H1 (cell line): ENCODE results near the gene SCMH1. TPM values are rescaled to one million over a fixed set of nuclear protein-coding genes. Genes with fewer than 3 reads are reported as not detected.

ENCODE experiments used
- CTCF ChIA-PET: fragments of 300-600 bp; sonication (Branson Sonifier 250); formaldehyde crosslinking; loops from one replicate; lab custom pipeline; 2021; ENCODE audit not compliant: partially characterized antibody; lab: Charles Lee
- POLR2A ChIA-PET: fragments of 300-600 bp; sonication (Branson Sonifier 250); formaldehyde crosslinking; loops from one replicate; lab custom pipeline; 2021; ENCODE audit warnings: inconsistent platforms; ENCODE audit not compliant: partially characterized antibody; lab: Charles Lee
- DNase-seq, 2 experiments: peaks; one replicate each; pipeline versions ENCODE4 v3.0.0 to v3.0.0-alpha.2; 2010 to 2022; ENCODE audit warnings: low spot score in 2 of 2, low read depth in 1 of 2, mixed read lengths in 1 of 2
- FAIRE-seq: peaks from 2 replicates; lab custom pipeline; 2011; peaks lifted over from hg19 to GRCh38; lab: Jason Lieb, UNC
- H2AFZ ChIP-seq: 2 replicates; pipeline ENCODE4 v1.8.1; 2012; ENCODE audit warnings: low read length, inconsistent platforms
- H2AK5ac ChIP-seq: 2 replicates; pipeline ENCODE4 v1.6.1; 2013; ENCODE audit warnings: low read depth, low read length
- H2BK120ac ChIP-seq: replicated peaks from 2 replicates; pipeline ENCODE3; 2013; ENCODE audit warnings: low read depth, low read length, inconsistent platforms
- H2BK12ac ChIP-seq: 2 replicates; pipeline ENCODE4 v1.6.1; 2013; ENCODE audit warnings: low read depth, low read length
- H2BK15ac ChIP-seq: 2 replicates; pipeline ENCODE4 v1.6.1; 2013; ENCODE audit warnings: low read length
- H2BK20ac ChIP-seq: 2 replicates; pipeline ENCODE4 v1.6.1; 2013; ENCODE audit warnings: low read length
- H2BK5ac ChIP-seq: 2 replicates; pipeline ENCODE4 v1.6.1; 2013; ENCODE audit warnings: low read depth, low read length
- H3K14ac ChIP-seq: 2 replicates; pipeline ENCODE4 v1.6.1; 2013; ENCODE audit warnings: inconsistent platforms; ENCODE audit not compliant: insufficient read length
- H3K18ac ChIP-seq: 2 replicates; pipeline ENCODE4 v1.6.1; 2013; ENCODE audit warnings: low read length; ENCODE audit errors: extremely low read depth
- H3K23ac ChIP-seq: 2 replicates; pipeline ENCODE4 v1.6.1; 2013; ENCODE audit warnings: inconsistent platforms; ENCODE audit not compliant: insufficient read length
- H3K23me2 ChIP-seq: 2 replicates; pipeline ENCODE4 v1.6.1; 2013; ENCODE audit warnings: low read depth, low read length
- H3K27ac ChIP-seq: 2 replicates; pipeline ENCODE4 v1.6.1; 2011; ENCODE audit warnings: low read depth, low read length, inconsistent platforms
- H3K27me3 ChIP-seq, 4 experiments: replicated peaks in 1 of 4; 1 replicate in 1 of 4; 2 replicates in 3 of 4; pipeline versions ENCODE4 v1.6.1 to v1.8.1; 2011 to 2013; ENCODE audit warnings: low read length in 3 of 4, mild to moderate bottlenecking in 3 of 4, inconsistent platforms in 2 of 4, mixed read lengths in 2 of 4, moderate library complexity in 1 of 4; ENCODE audit not compliant: control insufficient read depth in 3 of 4, insufficient read depth in 3 of 4; ENCODE audit errors: extremely low read depth in 1 of 4
- H3K36me3 ChIP-seq, 4 experiments: 2 replicates each; pipeline versions ENCODE4 v1.6.1 to v1.8.1; 2011 to 2013; ENCODE audit warnings: mild to moderate bottlenecking in 4 of 4, low read length in 3 of 4, moderate library complexity in 2 of 4, control low read depth in 1 of 4, inconsistent platforms in 1 of 4; ENCODE audit not compliant: insufficient read depth in 4 of 4, control insufficient read depth in 2 of 4
- H3K4ac ChIP-seq: replicated peaks from 2 replicates; pipeline ENCODE3; 2013; ENCODE audit warnings: low read length, low read depth, mixed read lengths, inconsistent platforms; ENCODE audit not compliant: insufficient read length
- H3K4me1 ChIP-seq, 4 experiments: replicated peaks in 1 of 4; 1 replicate in 1 of 4; 2 replicates in 3 of 4; pipeline versions ENCODE4 v1.6.1 to v1.8.1; 2011 to 2013; ENCODE audit warnings: low read length in 3 of 4, inconsistent platforms in 2 of 4, mixed read lengths in 1 of 4; ENCODE audit not compliant: insufficient read depth in 4 of 4, control insufficient read depth in 3 of 4
- H3K4me2 ChIP-seq, 2 experiments: 2 replicates each; pipeline versions ENCODE4 v1.6.1 to v1.8.1; 2011 to 2013; ENCODE audit warnings: low read depth in 2 of 2, low read length in 2 of 2, control low read depth in 1 of 2, inconsistent platforms in 1 of 2, mild to moderate bottlenecking in 1 of 2; ENCODE audit not compliant: insufficient read depth in 1 of 2
- H3K4me3 ChIP-seq, 4 experiments: fragments of 200-600, 300-600 bp in 1 of 4; sonication (generic), shearing (Covaris generic), sonication (Bioruptor Twin) in 1 of 4; 2 replicates each; pipeline versions ENCODE4 v1.5.1 to v1.8.1; 2011 to 2016; ENCODE audit warnings: low read length in 4 of 4, low read depth in 3 of 4, control low read depth in 2 of 4, inconsistent platforms in 2 of 4, mild to moderate bottlenecking in 2 of 4, mixed read lengths in 1 of 4, moderate library complexity in 1 of 4; ENCODE audit not compliant: insufficient read depth in 2 of 4; ENCODE audit errors: extremely low read depth in 1 of 4
- H3K56ac ChIP-seq: replicated peaks from 2 replicates; pipeline ENCODE3; 2013; ENCODE audit warnings: low read depth, mild to moderate bottlenecking, mixed read lengths, low read length, inconsistent platforms; ENCODE audit not compliant: insufficient read length
- H3K79me1 ChIP-seq: 2 replicates; pipeline ENCODE4 v1.6.1; 2013; ENCODE audit warnings: low read depth, low read length, control low read depth
- H3K79me2 ChIP-seq, 2 experiments: 2 replicates each; pipeline versions ENCODE4 v1.6.1 to v1.8.1; 2012 to 2013; ENCODE audit warnings: low read length in 2 of 2, mild to moderate bottlenecking in 2 of 2, inconsistent platforms in 1 of 2; ENCODE audit not compliant: insufficient read depth in 2 of 2, control insufficient read depth in 1 of 2
- H3K9ac ChIP-seq, 4 experiments: replicated peaks in 1 of 4; 1 replicate in 1 of 4; 2 replicates in 3 of 4; pipeline versions ENCODE4 v1.6.1 to v1.8.1; 2011 to 2013; ENCODE audit warnings: low read depth in 3 of 4, low read length in 3 of 4, control low read depth in 2 of 4, mild to moderate bottlenecking in 2 of 4, moderate library complexity in 2 of 4, inconsistent platforms in 1 of 4; ENCODE audit errors: extremely low read depth in 1 of 4
- H3K9me3 ChIP-seq, 2 experiments: 2 replicates each; pipeline versions ENCODE4 v1.6.1 to v1.8.1; 2012 to 2013; ENCODE audit warnings: mild to moderate bottlenecking in 2 of 2, moderate library complexity in 2 of 2, control low read depth in 1 of 2, inconsistent platforms in 1 of 2, low read depth in 1 of 2, low read length in 1 of 2, mixed read lengths in 1 of 2; ENCODE audit not compliant: insufficient read depth in 2 of 2
- H4K20me1 ChIP-seq, 2 experiments: replicated peaks in 1 of 2; 2 replicates each; pipeline versions ENCODE3 to v1.8.1; 2011 to 2013; ENCODE audit warnings: inconsistent platforms in 2 of 2, low read length in 2 of 2, mild to moderate bottlenecking in 1 of 2; ENCODE audit not compliant: insufficient read depth in 2 of 2, control insufficient read depth in 1 of 2
- H4K5ac ChIP-seq: 2 replicates; pipeline ENCODE4 v1.6.1; 2013; ENCODE audit warnings: low read length, low read depth, mixed read lengths, inconsistent platforms; ENCODE audit not compliant: insufficient read length
- H4K8ac ChIP-seq: 2 replicates; pipeline ENCODE4 v1.8.0; 2013; ENCODE audit warnings: mild to moderate bottlenecking, moderate library complexity, low read length, inconsistent platforms; ENCODE audit not compliant: insufficient read depth; ENCODE audit errors: extremely low read depth
- H4K91ac ChIP-seq: replicated peaks from 2 replicates; pipeline ENCODE3; 2013; ENCODE audit warnings: low read length, mixed read lengths, inconsistent platforms; ENCODE audit not compliant: insufficient read length
- CEBPB ChIP-seq: IDR thresholded peaks from 2 replicates; pipeline ENCODE4 v1.6.1; 2012; ENCODE audit warnings: low read depth, low read length
- EGR1 ChIP-seq: IDR thresholded peaks from 2 replicates; pipeline ENCODE4 v1.6.1; 2011; ENCODE audit warnings: low read depth, low read length, borderline replicate concordance
- FOSL1 ChIP-seq: IDR thresholded peaks from 2 replicates; pipeline ENCODE4 v1.6.1; 2011; ENCODE audit warnings: mild to moderate bottlenecking, low read depth, low read length, moderate library complexity; ENCODE audit not compliant: insufficient read depth
- KDM4A ChIP-seq: IDR thresholded peaks from one replicate; pipeline ENCODE4 v1.7.1; 2012; ENCODE audit warnings: low read depth, mild to moderate bottlenecking, moderate library complexity, low read length, inconsistent platforms; ENCODE audit not compliant: severe bottlenecking
- PHF8 ChIP-seq: fragments of 200-600 bp; sonication (generic); conservative IDR thresholded peaks from 2 replicates; pipeline ENCODE4 v1.7.1; 2012; ENCODE audit warnings: low read depth, mild to moderate bottlenecking, inconsistent platforms, low read length, moderate library complexity
- SP4 ChIP-seq: IDR thresholded peaks from 2 replicates; pipeline ENCODE4 v1.6.1; 2012; ENCODE audit warnings: low read length, inconsistent platforms
- TAF7 ChIP-seq: optimal IDR thresholded peaks from 2 replicates; pipeline ENCODE3; 2011; ENCODE audit warnings: low read depth, mild to moderate bottlenecking, inconsistent platforms, low read length, moderate library complexity, borderline replicate concordance
- YY1 ChIP-seq: IDR thresholded peaks from 2 replicates; pipeline ENCODE4 v1.6.1; 2011; ENCODE audit warnings: low read depth, mild to moderate bottlenecking, low read length
- WGBS, 2 experiments: shearing (Covaris generic) in 1 of 2; methylation state at CpG; one replicate each; pipeline versions ENCODE4 v1.1.6 to v1.1.7; 2013 to 2015; ENCODE audit warnings: low lambda C conversion rate in 2 of 2, mixed read lengths in 2 of 2, inconsistent platforms in 1 of 2, low coverage in 1 of 2, missing lambda C conversion rate in 1 of 2; ENCODE audit not compliant: insufficient replicate concordance in 2 of 2, insufficient coverage in 1 of 2, insufficient read length in 1 of 2; ENCODE audit errors: extremely low coverage in 1 of 2, missing lambda C conversion rate in 1 of 2; 5-methylcytosine and 5-hydroxymethylcytosine counted together
- polyA plus RNA-seq, 7 experiments: library from polyadenylated mRNA; depleted of rRNA in 3 of 7; stranded (reverse) in 5 of 7; unstranded in 2 of 7; fragments of >200 nt in 5 of 7; fragments of 200-250 nt in 2 of 7; gene quantifications; 1 replicate in 5 of 7; 2 replicates in 1 of 7; 4 replicates in 1 of 7; pipeline versions ENCODE4 v1.2.1 to v1.2.3, GENCODE V29; 2011 to 2013; ENCODE audit warnings: missing spikeins in 2 of 7, mixed read lengths in 2 of 7
- total RNA-seq: library from RNA; stranded (reverse); fragmentation: NEBNext Ultra II Directional; extraction: Animal tissue kit (Norgen Biotek cat#: 25700); gene quantifications from 2 replicates; pipeline ENCODE4 v1.2.1, GENCODE V29; 2021
- TF ChIP-seq, protein P1 (sequence below), 3 experiments: IDR thresholded peaks; 1 replicate in 2 of 3; 2 replicates in 1 of 3; pipeline versions ENCODE4 v1.5.1 to v1.6.1; 2011; ENCODE audit warnings: low read length in 3 of 3, mild to moderate bottlenecking in 3 of 3, inconsistent platforms in 2 of 3, low read depth in 1 of 3, moderate library complexity in 1 of 3; ENCODE audit not compliant: insufficient read depth in 1 of 3; ENCODE audit errors: control extremely low read depth in 1 of 3

SCMH1 gene
- total and polyA plus RNA-seq, 2 of the 8 experiments (the other 6 are each of a cell fraction or from before 2014, with no cell fraction given), result 16.6 to 30.7 TPM

GRCh38 chr1:41243079-41243385 is 926 bp upstream of the SCMH1 start:
- no peak for FAIRE-seq
- H3K23me2 ChIP-seq, result peaks cover 7% of the 10 kb centered on the region; the same call in 1 of the 2 replicates
- 95% methylated on average over 3 of the region's 3 CpGs; no CpG with 5 or more reads in 1 of the 2 experiments for WGBS, 2 experiments
- no peak overlapping the region for H2AK5ac ChIP-seq
- no peak overlapping the region for H3K18ac ChIP-seq
- TF ChIP-seq PHF8, result no peak
- TF ChIP-seq YY1, result no peak
- TF ChIP-seq, protein P1, sequence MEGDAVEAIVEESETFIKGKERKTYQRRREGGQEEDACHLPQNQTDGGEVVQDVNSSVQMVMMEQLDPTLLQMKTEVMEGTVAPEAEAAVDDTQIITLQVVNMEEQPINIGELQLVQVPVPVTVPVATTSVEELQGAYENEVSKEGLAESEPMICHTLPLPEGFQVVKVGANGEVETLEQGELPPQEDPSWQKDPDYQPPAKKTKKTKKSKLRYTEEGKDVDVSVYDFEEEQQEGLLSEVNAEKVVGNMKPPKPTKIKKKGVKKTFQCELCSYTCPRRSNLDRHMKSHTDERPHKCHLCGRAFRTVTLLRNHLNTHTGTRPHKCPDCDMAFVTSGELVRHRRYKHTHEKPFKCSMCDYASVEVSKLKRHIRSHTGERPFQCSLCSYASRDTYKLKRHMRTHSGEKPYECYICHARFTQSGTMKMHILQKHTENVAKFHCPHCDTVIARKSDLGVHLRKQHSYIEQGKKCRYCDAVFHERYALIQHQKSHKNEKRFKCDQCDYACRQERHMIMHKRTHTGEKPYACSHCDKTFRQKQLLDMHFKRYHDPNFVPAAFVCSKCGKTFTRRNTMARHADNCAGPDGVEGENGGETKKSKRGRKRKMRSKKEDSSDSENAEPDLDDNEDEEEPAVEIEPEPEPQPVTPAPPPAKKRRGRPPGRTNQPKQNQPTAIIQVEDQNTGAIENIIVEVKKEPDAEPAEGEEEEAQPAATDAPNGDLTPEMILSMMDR (IDR thresholded peaks at IDR 0.05; ENCODE audit: control extremely low read depth in 1 of 3, insufficient read depth in 1 of 3, low read depth in 1 of 3, low read length in 3 of 3), result no peak
- TF ChIP-seq TAF7, result no peak
- TF ChIP-seq FOSL1, result no peak
- no peak for TF ChIP-seq SP4
- no peak for TF ChIP-seq CEBPB
- TF ChIP-seq KDM4A, result no peak
- TF ChIP-seq EGR1, result no peak
- H2BK120ac ChIP-seq, result no peak overlapping the region
- peak overlapping the region; percentile 89 for H4K91ac ChIP-seq
- H3K4me3 ChIP-seq, result peak overlapping the region; percentile 66 to 82 (median 68); a peak in 6 of 8 replicates
- no peaks in the 10 kb centered on the region for H3K36me3 ChIP-seq
- no peak overlapping the region for H4K5ac ChIP-seq
- ChIA-PET CTCF (interaction anchor here (0.9 to 1.6 kb wide), 4 partner anchors 15 to 190 kb away, joined by 3 to 4 read pairs (median 4); no protein-coding TSS in a partner anchor), POLR2A (no interaction called here)
- H2BK5ac ChIP-seq, result no peak overlapping the region
- H2AFZ ChIP-seq, result peak overlapping the region; percentile 87; the same call in 1 of the 2 replicates
- no peaks in the 10 kb centered on the region for H3K79me1 ChIP-seq
- no peaks in the 10 kb centered on the region for H3K9me3 ChIP-seq
- no peak overlapping the region for H4K8ac ChIP-seq
- no peak overlapping the region; the same call in 1 of the 2 replicates for H2BK15ac ChIP-seq
- no peak overlapping the region for H3K23ac ChIP-seq
- no peak overlapping the region; a peak in 1 of 7 replicates for H3K9ac ChIP-seq
- H3K27ac ChIP-seq, result no peak overlapping the region
- peaks cover 0 to 9% (median 5%) of the 10 kb centered on the region in 4 experiments; a peak in 5 of 7 replicates for H3K4me1 ChIP-seq
- H2BK12ac ChIP-seq, result no peak overlapping the region
- no peaks in the 10 kb centered on the region for H4K20me1 ChIP-seq
- peaks cover 0 to 12% of the 10 kb centered on the region in 2 experiments; a peak in 1 of 4 replicates for H3K79me2 ChIP-seq
- no peak overlapping the region for H3K14ac ChIP-seq
- H3K27me3 ChIP-seq, result peaks cover 0 to 5% (median under 1%) of the 10 kb centered on the region in 4 experiments; a peak in 4 of 7 replicates
- H3K4ac ChIP-seq, result peak overlapping the region; percentile 27
- H2BK20ac ChIP-seq, result no peak overlapping the region
- no peak for DNase-seq
- H3K56ac ChIP-seq, result no peak overlapping the region
- H3K4me2 ChIP-seq, result peak overlapping the region; percentile 81 to 94; a peak in 3 of 4 replicates
